Type B pancreatic cell (in vitro differentiated cells): Measurements from ENCODE around the gene CSTPP1. TPM values are rescaled to one million over a fixed set of nuclear protein-coding genes. Genes with fewer than 3 reads are reported as not detected.

Experiments used
- DNase-seq: peaks from one replicate; pipeline ENCODE4 v3.0.0; 2021; ENCODE audit warnings: mixed read lengths; ENCODE audit not compliant: unreplicated experiment; ENCODE audit errors: extremely low spot score
- H3K27ac Mint-ChIP-seq: 2 replicates; pipeline ENCODE4 v1.8.0; 2021; ENCODE audit warnings: mild to moderate bottlenecking, mixed read lengths
- H3K27me3 Mint-ChIP-seq: 2 replicates; pipeline ENCODE4 v1.8.0; 2021; ENCODE audit warnings: mixed read lengths
- H3K36me3 Mint-ChIP-seq: 2 replicates; pipeline ENCODE4 v1.8.0; 2021; ENCODE audit warnings: mixed read lengths
- H3K4me1 Mint-ChIP-seq: one replicate; pipeline ENCODE4 v1.8.0; 2021; ENCODE audit warnings: mixed read lengths; ENCODE audit not compliant: unreplicated experiment
- H3K4me3 Mint-ChIP-seq: 2 replicates; pipeline ENCODE4 v1.8.0; 2021; ENCODE audit warnings: mild to moderate bottlenecking, mixed read lengths
- H3K9me3 Mint-ChIP-seq: 2 replicates; pipeline ENCODE4 v1.8.0; 2021; ENCODE audit warnings: mixed read lengths
- total RNA-seq: library from RNA; stranded (reverse); gene quantifications from 2 replicates; pipeline ENCODE4 v1.2.1, GENCODE V29; 2021; ENCODE audit warnings: low replicate concordance
- TF ChIP-seq, protein P1 (sequence below): fragments of 200-600 bp; sonication (generic); conservative IDR thresholded peaks from 2 replicates; pipeline ENCODE4 v1.5.0; 2021; ENCODE audit warnings: antibody characterized with exemption, mild to moderate bottlenecking

CSTPP1 gene
- total RNA-seq, 1 donor from 2014 or later = 44.4 TPM

DNA sequence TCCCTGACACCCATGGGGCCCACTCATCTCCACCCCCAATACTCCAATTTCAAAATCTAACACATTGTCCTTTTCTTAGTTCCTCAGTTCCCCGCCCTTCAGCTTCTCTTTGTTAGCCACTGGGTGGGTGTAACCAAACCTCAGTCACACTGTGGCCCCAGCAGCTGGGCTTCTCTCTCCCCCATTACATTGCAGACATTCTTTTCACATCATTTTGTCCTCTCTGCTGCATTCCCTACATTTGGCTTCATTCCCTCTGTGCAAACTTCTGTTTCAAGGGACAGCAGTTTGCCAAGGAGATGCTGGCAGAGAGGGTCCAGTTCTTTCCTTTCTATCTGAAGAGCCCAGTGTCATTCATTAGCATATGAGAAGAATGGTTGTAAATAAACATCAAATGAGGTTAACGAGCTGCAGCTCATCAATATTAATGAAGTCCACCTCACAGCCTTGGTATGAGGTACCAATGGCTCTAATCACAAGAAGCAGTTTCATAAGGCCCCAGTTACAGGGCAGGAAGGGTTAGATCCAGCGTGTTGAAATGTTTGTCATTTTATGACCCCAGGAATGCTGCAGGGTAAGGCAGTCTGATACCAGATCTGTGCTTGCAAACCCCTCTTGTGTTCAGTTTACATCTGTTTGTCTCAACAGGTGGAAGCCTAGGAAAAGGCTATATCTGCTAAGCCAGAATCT lies 167.8 kb downstream of the CSTPP1 start:
- no peaks in the 10 kb centered on the region for H3K27me3 Mint-ChIP-seq
- no peaks in the 10 kb centered on the region for H3K9me3 Mint-ChIP-seq
- no peak overlapping the region for H3K27ac Mint-ChIP-seq
- TF ChIP-seq, protein P1, sequence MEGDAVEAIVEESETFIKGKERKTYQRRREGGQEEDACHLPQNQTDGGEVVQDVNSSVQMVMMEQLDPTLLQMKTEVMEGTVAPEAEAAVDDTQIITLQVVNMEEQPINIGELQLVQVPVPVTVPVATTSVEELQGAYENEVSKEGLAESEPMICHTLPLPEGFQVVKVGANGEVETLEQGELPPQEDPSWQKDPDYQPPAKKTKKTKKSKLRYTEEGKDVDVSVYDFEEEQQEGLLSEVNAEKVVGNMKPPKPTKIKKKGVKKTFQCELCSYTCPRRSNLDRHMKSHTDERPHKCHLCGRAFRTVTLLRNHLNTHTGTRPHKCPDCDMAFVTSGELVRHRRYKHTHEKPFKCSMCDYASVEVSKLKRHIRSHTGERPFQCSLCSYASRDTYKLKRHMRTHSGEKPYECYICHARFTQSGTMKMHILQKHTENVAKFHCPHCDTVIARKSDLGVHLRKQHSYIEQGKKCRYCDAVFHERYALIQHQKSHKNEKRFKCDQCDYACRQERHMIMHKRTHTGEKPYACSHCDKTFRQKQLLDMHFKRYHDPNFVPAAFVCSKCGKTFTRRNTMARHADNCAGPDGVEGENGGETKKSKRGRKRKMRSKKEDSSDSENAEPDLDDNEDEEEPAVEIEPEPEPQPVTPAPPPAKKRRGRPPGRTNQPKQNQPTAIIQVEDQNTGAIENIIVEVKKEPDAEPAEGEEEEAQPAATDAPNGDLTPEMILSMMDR = no peak
- no peak for DNase-seq
- H3K4me1 Mint-ChIP-seq = peaks cover 44% of the 10 kb centered on the region
- H3K36me3 Mint-ChIP-seq = no peaks in the 10 kb centered on the region
- no peak overlapping the region for H3K4me3 Mint-ChIP-seq

DNA sequence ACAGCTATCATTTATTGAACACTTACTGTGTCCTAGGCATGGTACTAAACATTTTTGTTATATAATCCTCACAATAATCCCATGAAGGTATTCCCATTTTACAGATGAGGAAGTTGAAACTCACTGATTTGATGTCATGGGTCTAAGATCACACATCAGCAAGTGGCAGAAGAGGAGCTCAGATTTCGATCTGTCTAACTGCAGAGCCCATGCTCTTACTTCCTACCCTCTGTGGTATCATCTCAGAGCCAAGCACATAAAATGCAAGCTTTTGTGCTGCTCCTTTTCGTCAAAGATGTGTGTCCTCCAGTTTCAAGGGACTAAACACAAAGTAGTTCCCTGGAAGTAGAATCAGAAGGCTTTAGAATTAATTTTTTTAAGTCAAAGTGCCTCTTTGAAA lies 169.0 kb downstream of the CSTPP1 start:
- H3K4me3 Mint-ChIP-seq = no peak overlapping the region
- TF ChIP-seq, protein P1 = no peak
- H3K36me3 Mint-ChIP-seq = no peaks in the 10 kb centered on the region
- no peak for DNase-seq
- H3K27me3 Mint-ChIP-seq = no peaks in the 10 kb centered on the region
- no peaks in the 10 kb centered on the region for H3K9me3 Mint-ChIP-seq
- no peak overlapping the region for H3K27ac Mint-ChIP-seq
- peaks cover 44% of the 10 kb centered on the region for H3K4me1 Mint-ChIP-seq

GRCh38 chr11:47105974-47106373 lies 169.4 kb downstream of the CSTPP1 start:
- Mint-ChIP-seq H3K4me1 (peaks cover 45% of the 10 kb centered on the region), H3K27ac (no peak overlapping the region), H3K4me3 (no peak overlapping the region), H3K9me3 (no peaks in the 10 kb centered on the region), H3K36me3 (no peaks in the 10 kb centered on the region), H3K27me3 (no peaks in the 10 kb centered on the region)
- DNase-seq = no peak
- TF ChIP-seq, protein P1 = no peak

GRCh38 chr11:47106798-47107411 lies 170.3 kb downstream of the CSTPP1 start:
- Mint-ChIP-seq H3K4me3 (no peak overlapping the region), H3K36me3 (peaks cover 5% of the 10 kb centered on the region), H3K27ac (no peak overlapping the region), H3K9me3 (no peaks in the 10 kb centered on the region), H3K4me1 (peaks cover 48% of the 10 kb centered on the region), H3K27me3 (no peaks in the 10 kb centered on the region)
- TF ChIP-seq, protein P1 = no peak
- DNase-seq = no peak

DNA sequence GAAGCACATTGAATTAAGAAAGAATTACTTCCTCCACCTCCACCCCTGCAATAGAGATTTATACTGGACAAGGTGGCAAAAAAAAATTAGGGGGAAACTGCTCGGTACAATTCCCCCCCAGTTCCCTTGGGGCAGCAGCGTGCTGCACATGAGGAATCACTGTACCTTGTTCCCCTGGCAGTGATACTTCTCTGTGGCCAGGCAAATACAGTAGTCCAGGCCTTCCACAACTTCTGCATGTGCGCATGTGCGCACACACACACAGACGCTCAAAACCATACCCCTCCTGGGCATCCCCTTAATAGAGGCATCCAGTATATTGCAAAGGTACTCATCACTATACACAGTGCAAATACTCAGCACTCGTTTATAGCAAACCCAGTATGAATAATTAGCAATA lies 171.2 kb downstream of the CSTPP1 start:
- DNase-seq = no peak
- H3K4me3 Mint-ChIP-seq = no peak overlapping the region
- no peaks in the 10 kb centered on the region for H3K9me3 Mint-ChIP-seq
- H3K4me1 Mint-ChIP-seq = peaks cover 46% of the 10 kb centered on the region
- peaks cover 7% of the 10 kb centered on the region for H3K36me3 Mint-ChIP-seq
- H3K27ac Mint-ChIP-seq = no peak overlapping the region
- TF ChIP-seq, protein P1 = no peak
- H3K27me3 Mint-ChIP-seq = no peaks in the 10 kb centered on the region
